Muscle layer of duodenum (tissue), 2 donors: ENCODE data around the gene SASH3.

Experiments
- H3K27ac ChIP-seq: one replicate; pipeline ENCODE4 v1.7.0; 2013; ENCODE audit warnings: mild to moderate bottlenecking, low read length
- H3K27me3 ChIP-seq: one replicate; pipeline ENCODE4 v1.7.0; 2013; ENCODE audit warnings: low read depth, mild to moderate bottlenecking, control low read depth, low read length
- H3K36me3 ChIP-seq, 2 donors: one replicate each; pipeline ENCODE4 v1.7.0; 2013; ENCODE audit warnings: low read length in 2 of 2, control low read depth in 1 of 2, mild to moderate bottlenecking in 1 of 2; ENCODE audit not compliant: insufficient read depth in 2 of 2, control insufficient read depth in 1 of 2
- H3K4me1 ChIP-seq, 2 donors: one replicate each; pipeline ENCODE4 v1.7.0; 2013; ENCODE audit warnings: low read length in 2 of 2, mild to moderate bottlenecking in 2 of 2, control low read depth in 1 of 2, moderate library complexity in 1 of 2; ENCODE audit not compliant: insufficient read depth in 2 of 2, control insufficient read depth in 1 of 2
- H3K4me3 ChIP-seq, 2 donors: one replicate each; pipeline ENCODE4 v1.7.0; 2013; ENCODE audit warnings: low read length in 2 of 2, low read depth in 1 of 2, mild to moderate bottlenecking in 1 of 2
- H3K9me3 ChIP-seq, 2 donors: one replicate each; pipeline ENCODE4 v1.7.0; 2013; ENCODE audit warnings: low read length in 2 of 2, control low read depth in 1 of 2, mild to moderate bottlenecking in 1 of 2; ENCODE audit not compliant: control insufficient read depth in 1 of 2
- donor health status: healthy.

SASH3 gene

DNA sequence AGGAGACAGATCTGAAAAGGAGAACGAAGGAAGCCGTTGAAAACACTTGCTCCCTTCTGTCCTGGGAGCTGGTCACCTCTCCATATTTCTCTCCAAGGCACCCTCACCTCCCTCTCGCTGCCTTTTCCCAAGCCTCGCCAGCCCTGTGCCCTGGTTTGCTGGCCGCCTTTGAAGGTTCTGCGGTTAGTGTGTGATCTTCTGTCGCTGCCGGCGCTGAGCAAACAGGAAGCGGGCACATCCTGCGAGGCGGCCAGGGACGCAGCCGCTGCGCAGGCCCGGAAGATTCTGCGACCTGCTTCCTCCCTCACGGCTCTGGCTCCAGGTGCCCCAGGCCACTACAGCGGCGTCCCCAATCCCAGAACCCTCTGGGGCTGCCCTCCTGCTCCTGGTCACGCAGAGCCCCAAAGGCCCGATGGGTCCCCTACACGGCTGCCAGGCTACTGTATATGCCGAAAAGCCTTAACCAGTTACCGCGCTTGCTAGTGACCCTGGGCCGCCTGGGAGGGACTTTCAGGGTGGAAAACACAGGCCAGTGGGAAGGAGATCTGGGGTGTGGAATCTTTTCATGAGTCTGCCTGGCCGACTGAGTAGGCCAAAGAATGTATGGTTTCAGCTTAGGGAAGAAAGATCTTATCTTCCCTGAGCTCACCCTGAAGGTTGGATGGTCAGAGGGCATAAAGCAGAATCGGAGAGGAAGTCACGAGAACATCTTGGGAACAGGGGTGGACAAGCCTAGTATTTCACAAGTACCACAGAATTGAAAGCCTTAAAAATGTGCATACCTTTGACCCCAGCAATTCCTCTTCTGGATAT, 2.3 kb upstream of the SASH3 start:
- H3K27ac ChIP-seq = peak overlapping the region; percentile 72
- H3K36me3 ChIP-seq = no peaks in the 10 kb centered on the region

DNA sequence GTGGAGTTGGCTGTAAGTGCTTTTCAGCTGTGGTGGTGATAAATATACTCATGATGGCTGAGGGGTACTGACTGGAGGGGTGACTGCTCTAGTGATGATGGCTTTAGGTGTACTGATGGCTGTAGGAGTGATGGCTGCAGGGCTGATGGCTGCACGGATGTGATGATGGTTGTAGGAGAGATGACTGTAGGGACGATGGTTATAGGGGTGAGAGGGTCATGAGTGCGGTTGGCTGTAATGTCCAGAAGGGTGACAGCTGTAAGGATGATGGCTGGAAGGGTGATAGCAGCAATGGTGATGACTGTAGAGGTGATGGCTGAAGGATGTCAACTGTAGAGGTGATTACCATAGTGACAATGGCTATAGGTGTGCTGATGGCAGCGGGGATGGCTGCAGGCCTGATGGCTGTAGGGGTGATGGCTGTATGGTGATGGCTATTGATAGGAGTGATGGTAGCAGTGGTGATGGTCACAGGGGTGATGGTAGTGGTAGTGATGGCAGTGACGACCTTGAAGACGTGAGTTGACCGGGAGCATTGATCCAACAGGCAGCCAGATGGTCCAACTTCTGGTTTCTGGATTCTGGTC, 570 bp upstream of the SASH3 start:
- Histone ChIP-seq H3K36me3 (no peaks in the 10 kb centered on the region), H3K4me3 (no peak overlapping the region), H3K4me1 (peaks cover 0 to 5% of the 10 kb centered on the region in 2 donors), H3K9me3 (no peaks in the 10 kb centered on the region), H3K27me3 (no peaks in the 10 kb centered on the region), H3K27ac (no peak overlapping the region)

More for the DNA sequence above, 2.3 kb upstream of the SASH3 start:
- Histone ChIP-seq H3K4me1 (peaks cover 0 to 5% of the 10 kb centered on the region in 2 donors), H3K9me3 (no peaks in the 10 kb centered on the region), H3K4me3 (no peak overlapping the region), H3K27me3 (no peaks in the 10 kb centered on the region)

DNA sequence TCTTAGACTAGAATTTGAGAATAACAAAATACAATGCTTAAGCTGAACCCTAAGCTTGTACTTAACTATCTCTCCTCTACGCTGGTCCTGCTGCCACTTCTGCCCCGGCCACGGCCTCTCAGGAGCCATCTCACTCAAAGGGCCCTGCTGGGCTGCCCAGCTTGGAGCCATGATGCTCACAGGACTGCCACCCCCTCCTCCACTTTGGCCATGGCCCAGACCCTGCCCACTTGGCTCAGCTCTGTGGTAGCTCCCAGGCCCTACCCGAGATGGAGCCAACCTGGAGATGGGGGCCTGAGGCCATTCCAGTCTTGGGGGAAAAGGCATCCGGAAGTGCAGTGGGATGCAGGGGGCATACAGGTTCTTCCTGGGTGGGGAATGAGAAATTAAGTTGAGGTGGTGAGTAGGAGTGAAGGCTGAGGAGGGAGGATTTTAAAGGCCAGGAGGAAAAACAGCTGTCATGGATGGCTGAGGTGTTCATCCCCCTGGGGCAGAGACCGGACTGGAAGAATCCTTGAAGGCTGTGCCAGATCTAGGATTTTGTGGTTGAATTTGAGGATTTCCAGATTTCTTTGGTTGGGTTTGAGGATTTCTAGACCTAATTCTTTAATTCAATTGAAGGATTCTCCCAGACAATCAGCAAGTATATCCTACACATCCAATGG, 824 bp downstream of the SASH3 start:
- Histone ChIP-seq H3K27ac (peak overlapping the region; percentile 67), H3K4me3 (peak overlapping the region; percentile 37 to 39), H3K36me3 (no peaks in the 10 kb centered on the region), H3K27me3 (no peaks in the 10 kb centered on the region), H3K9me3 (no peaks in the 10 kb centered on the region), H3K4me1 (peaks cover 0 to 5% of the 10 kb centered on the region in 2 donors)

DNA sequence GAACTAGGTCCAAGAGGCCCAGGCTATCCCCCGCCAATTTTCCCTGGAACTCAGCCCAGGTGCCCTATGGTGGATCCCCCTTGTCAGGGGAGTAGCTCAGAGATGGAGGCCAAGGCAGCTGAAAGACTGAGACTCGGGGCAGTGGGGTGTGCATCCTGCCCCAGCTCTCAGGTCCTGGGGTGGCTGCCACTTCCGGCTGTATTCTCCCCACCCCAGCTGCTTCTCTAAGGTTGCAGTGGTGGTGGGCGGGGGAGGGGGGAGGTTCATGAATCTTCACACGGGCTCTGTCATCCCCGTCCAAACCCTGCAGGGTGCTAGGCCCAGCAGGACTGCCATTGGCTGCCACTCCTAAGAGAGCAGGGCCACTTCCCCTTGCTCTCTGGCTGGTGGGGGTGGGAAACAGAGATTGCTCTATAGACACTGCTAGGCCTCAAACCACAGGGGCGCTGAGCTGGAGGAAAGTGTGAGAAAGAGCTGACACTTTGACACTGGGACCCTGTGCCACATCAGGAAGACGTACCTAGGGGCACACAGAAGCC, 1.5 kb downstream of the SASH3 start:
- H3K4me3 ChIP-seq = peak overlapping the region; percentile 37 to 39

DNA sequence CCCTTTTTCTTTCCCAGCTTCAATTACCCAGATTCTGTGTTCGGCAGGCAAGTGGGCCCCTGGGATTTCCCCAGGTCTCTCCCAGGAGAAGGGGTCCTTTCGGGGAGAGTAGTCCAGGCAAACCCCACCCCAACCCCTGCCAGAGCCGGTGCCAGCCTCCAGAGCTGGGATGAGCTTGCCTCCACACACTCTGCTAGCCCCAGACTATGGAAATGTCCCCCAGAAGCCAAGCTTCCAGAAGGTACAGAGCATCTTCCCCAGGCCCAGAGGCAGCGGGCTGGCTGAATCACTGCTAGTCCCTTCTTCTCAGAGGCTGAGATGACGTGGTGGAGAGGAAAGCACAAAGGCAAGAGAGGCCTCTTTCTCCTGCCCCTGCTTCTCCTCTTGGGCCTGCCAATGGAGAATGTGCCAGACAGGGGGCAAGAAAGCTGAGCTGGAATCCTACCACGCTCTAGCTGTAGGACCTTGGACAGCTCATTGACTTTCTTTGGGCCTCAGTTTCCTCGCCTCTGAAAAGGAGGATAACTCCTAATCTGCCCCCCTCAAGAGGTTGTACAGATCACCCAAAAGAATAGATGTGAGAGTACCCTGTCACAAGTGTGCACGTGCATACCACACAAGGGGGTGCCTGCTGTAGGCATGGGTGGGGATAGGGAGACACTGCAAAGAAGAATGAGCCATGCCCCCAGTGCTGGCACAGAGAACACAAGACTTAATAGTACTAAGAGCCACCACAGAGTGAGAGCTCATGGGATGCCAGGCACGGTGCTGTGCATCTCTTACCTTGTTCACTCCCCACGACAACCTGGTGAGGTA, 2.1 kb downstream of the SASH3 start:
- H3K4me3 ChIP-seq = peak overlapping the region in 1 of 2 donors; percentile 11
- no peaks in the 10 kb centered on the region for H3K36me3 ChIP-seq
- peaks cover 0 to under 1% of the 10 kb centered on the region in 2 donors for H3K4me1 ChIP-seq
- H3K9me3 ChIP-seq = no peaks in the 10 kb centered on the region
- H3K27ac ChIP-seq = no peak overlapping the region
- no peaks in the 10 kb centered on the region for H3K27me3 ChIP-seq

More for the DNA sequence above, 1.5 kb downstream of the SASH3 start:
- no peaks in the 10 kb centered on the region for H3K36me3 ChIP-seq
- no peaks in the 10 kb centered on the region for H3K27me3 ChIP-seq
- H3K4me1 ChIP-seq = peaks cover 0 to 5% of the 10 kb centered on the region in 2 donors
- H3K27ac ChIP-seq = peak overlapping the region; percentile 67
- no peaks in the 10 kb centered on the region for H3K9me3 ChIP-seq

DNA sequence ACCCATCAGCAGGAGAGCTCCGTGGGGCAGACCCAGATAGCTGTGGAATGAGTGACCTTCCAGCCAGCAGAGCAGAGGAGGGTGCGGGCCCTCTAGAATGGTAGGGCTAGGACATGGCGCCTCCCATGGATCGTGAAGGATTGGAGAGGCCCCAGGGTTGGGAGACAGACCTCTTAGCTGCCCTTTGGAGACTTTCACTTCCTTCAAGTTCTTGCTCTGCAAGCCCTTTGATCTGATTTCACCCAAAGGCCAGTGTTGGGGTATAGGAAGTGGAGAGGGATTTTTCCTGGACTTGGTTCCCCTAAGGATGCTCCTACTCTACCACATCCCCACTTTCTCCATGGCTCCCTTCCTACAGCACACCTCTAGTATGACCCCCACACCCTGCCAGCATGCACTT, 3.0 kb downstream of the SASH3 start:
- H3K27me3 ChIP-seq = no peaks in the 10 kb centered on the region
- no peaks in the 10 kb centered on the region for H3K9me3 ChIP-seq
- no peaks in the 10 kb centered on the region for H3K4me1 ChIP-seq
- no peak overlapping the region for H3K4me3 ChIP-seq
- H3K27ac ChIP-seq = no peak overlapping the region
- H3K36me3 ChIP-seq = no peaks in the 10 kb centered on the region

DNA sequence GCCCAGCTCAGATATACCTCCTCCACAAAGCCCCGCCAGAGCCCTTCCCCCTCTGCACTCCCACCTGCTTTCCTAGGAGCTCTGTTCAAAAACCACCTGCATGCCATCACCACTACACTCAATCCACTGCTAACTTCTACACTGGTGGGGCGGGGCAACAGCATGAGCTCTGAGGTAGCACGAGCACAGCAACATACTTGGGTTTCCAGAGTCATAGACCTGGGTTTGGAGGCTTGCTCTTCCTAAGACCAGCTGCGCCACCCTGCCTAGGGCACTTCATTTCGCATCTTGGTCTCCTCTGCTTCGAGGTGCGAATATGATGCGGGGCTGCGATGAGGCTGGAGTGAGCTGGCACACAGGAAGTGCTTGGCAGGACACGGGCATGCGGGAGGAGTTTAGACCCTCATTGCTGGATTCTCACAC, 3.6 kb downstream of the SASH3 start:
- H3K4me3 ChIP-seq = no peak overlapping the region

DNA sequence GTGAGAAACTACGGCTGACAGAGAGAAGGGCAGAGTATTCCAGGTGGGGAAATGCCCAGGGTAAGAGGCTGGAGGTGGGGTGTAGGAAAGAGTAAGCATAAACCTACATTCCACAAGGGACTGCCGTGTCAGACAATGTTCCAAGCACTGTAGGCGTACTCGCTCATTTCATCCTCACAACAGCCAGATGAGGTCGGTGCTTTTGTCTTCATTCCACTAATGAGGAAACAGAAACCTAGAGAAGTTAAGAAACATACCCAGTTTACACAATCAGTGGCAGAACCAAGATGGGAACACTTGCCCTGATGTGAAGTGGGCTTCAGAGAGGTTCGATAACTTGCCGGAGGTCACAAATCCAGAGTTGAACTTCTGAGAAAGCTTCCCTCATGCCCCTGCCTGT, 4.6 kb downstream of the SASH3 start:
- Histone ChIP-seq H3K9me3 (no peaks in the 10 kb centered on the region), H3K4me1 (no peaks in the 10 kb centered on the region), H3K36me3 (no peaks in the 10 kb centered on the region), H3K27me3 (no peaks in the 10 kb centered on the region), H3K4me3 (no peak overlapping the region), H3K27ac (no peak overlapping the region)

More for the DNA sequence above, 3.6 kb downstream of the SASH3 start:
- Histone ChIP-seq H3K36me3 (no peaks in the 10 kb centered on the region), H3K4me1 (no peaks in the 10 kb centered on the region), H3K9me3 (no peaks in the 10 kb centered on the region), H3K27me3 (no peaks in the 10 kb centered on the region), H3K27ac (no peak overlapping the region)

DNA sequence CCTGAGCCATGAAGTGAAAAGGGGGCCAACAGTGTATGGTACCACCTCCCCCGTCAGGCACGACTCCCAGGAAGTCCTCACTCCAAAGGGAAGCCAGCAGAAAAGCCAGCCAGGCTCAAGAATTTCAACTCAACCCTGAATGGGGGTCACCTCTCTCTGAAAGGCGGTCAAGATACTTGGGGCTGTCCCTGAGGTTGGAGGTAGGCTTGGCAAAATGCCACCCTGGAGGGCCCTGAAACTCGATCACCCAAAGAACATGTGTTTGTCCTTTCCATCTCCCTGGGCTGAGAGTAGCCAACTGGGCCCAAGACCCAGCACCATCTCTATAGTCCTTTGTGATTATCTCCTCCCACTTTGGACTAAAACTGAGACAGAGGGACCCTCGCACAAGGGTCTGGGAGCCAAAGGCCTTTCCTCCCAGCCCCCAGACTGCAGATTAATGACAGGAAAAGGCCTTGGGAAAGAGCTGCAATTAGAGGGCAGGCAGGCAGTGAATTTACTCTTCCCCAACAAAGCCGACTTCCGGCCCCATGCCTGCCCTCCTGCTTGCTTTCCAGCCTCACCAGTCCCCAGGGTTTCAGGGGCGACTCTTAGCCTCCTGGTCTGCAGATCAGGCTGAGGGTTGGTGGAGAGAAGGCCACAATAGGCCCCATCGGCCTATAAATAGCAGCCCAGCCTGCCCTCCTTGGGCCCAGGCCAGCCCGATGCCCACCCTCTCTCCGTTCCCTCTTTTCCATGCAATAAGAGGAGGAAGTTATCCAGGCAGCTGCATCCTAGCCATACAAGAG, 5.6 kb downstream of the SASH3 start:
- Histone ChIP-seq H3K9me3 (no peaks in the 10 kb centered on the region), H3K27ac (no peak overlapping the region), H3K27me3 (no peaks in the 10 kb centered on the region), H3K4me3 (no peak overlapping the region), H3K36me3 (no peaks in the 10 kb centered on the region), H3K4me1 (no peaks in the 10 kb centered on the region)

DNA sequence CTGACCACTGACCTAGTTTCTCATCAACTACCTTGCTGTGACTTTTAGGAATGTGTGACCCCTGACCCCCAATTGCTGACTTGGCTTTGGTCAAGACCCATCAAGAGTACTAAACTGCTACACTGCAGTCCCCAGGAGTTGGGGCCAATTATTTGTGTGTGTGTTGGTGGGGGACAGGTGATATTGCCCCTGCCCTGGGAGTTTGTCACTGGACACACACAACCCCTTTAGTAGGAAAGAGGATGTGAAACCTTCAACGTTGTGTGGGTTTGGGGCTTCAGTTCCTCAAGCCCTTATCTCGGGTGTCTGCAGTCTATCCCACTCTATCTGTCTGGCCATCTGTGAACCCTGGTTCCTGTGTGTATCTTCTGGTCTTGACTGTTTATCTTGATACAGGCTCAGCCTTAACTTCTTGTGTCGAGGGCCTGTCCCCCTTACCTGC, 6.5 kb downstream of the SASH3 start:
- no peaks in the 10 kb centered on the region for H3K9me3 ChIP-seq
- H3K4me1 ChIP-seq = no peaks in the 10 kb centered on the region
- H3K27me3 ChIP-seq = no peaks in the 10 kb centered on the region
- no peaks in the 10 kb centered on the region for H3K36me3 ChIP-seq
- no peak overlapping the region for H3K4me3 ChIP-seq
- no peak overlapping the region for H3K27ac ChIP-seq
